22Rv1 (cell line): ENCODE measurements around the gene KHK.

Source experiments
- H3K27ac ChIP-seq: fragments of 450-650 bp; 2 replicates; pipeline ENCODE4 v1.5.1; 2017
- CTCF ChIP-seq: fragments of 450-650 bp; IDR thresholded peaks from 2 replicates; pipeline ENCODE4 v1.5.1; 2017; ENCODE audit warnings: mild to moderate bottlenecking
- ZFX ChIP-seq: fragments of 450-650 bp; IDR thresholded peaks from 2 replicates; pipeline ENCODE4 v1.6.1; 2017; ENCODE audit warnings: antibody characterized with exemption, borderline replicate concordance

KHK gene

GRCh38 chr2:27135478-27135955 is 48.9 kb downstream of the KHK start:
- H3K27ac ChIP-seq = no peak overlapping the region
- TF ChIP-seq CTCF = no peak
- TF ChIP-seq ZFX = no peak

- TF ChIP-seq CTCF (no peak), ZFX (no peak)
- no peak overlapping the region for H3K27ac ChIP-seq
Observed at GRCh38 chr2:27136751-27137150, 50.2 kb downstream of the KHK start.

GRCh38 chr2:27137322-27137935 is 50.9 kb downstream of the KHK start:
- H3K27ac ChIP-seq = no peak overlapping the region
- no peak for TF ChIP-seq CTCF
- TF ChIP-seq ZFX = no peak

- no peak overlapping the region for H3K27ac ChIP-seq
- no peak for TF ChIP-seq CTCF
- TF ChIP-seq ZFX = no peak
Observed at GRCh38 chr2:27138111-27138510, 51.5 kb downstream of the KHK start.

- TF ChIP-seq ZFX = no peak
- TF ChIP-seq CTCF = no peak
- H3K27ac ChIP-seq = no peak within 1 kb of the TSS
Observed at GRCh38 chr2:27139310-27139709, 52.7 kb downstream of the KHK start, which contains the start of gene PRR30. Gene PRR30, minus strand, starts transcription at chr2:27139410. Its CDS starts 1,081 bp downstream, at chr2:27138329.

- TF ChIP-seq CTCF (no peak), ZFX (no peak)
Observed at GRCh38 chr2:27143285-27143684, 56.7 kb downstream of the KHK start.

GRCh38 chr2:27145682-27146081 is 59.1 kb downstream of the KHK start:
- TF ChIP-seq CTCF = no peak
- no peak overlapping the region for H3K27ac ChIP-seq

More at GRCh38 chr2:27143285-27143684, 56.7 kb downstream of the KHK start:
- H3K27ac ChIP-seq = no peak overlapping the region
